HepG2 (cell line): ENCODE measurements around the gene CYP19A1. TPM values are rescaled to one million over a fixed set of nuclear protein-coding genes. Genes with fewer than 3 reads are reported as not detected.

Experiments
- ATAC-seq: fragments of 200-7000 bp; cut with Tn5 transposase; 3 replicates; pipeline ENCODE4 v1.9.1; 2020; ENCODE audit warnings: mild to moderate bottlenecking, moderate library complexity
- BruUV-seq: library from RNA; stranded (reverse); fragments of 400-500 nt; replicated peaks from 2 replicates; lab custom pipeline; 2021; lab: Mats Ljungman, UMichigan
- CTCF ChIA-PET: fragments of 300-600 bp; formaldehyde crosslinking; extraction: SDS; loops from one replicate; lab custom pipeline; 2021; ENCODE audit warnings: low total read pairs, inconsistent platforms, low intra/inter-chr PET ratio; lab: Yijun Ruan, JAX
- POLR2A ChIA-PET: fragments of 350-600 bp; sonication (Branson Sonifier 250); formaldehyde crosslinking; loops from one replicate; lab custom pipeline; 2020; ENCODE audit warnings: antibody characterized with exemption, inconsistent platforms; lab: Yijun Ruan, JAX
- DNase-seq: peaks from one replicate; pipeline ENCODE4 v3.0.0-alpha.2; 2015; ENCODE audit warnings: low spot score
- FAIRE-seq: peaks from 3 replicates; lab custom pipeline; 2011; peaks lifted over from hg19 to GRCh38; lab: Jason Lieb, UNC
- H2AFZ ChIP-seq: one replicate; pipeline ENCODE4 v1.6.1; 2011; ENCODE audit warnings: low read length, inconsistent platforms
- H3K27ac ChIP-seq: fragments of 300-600 bp; 3 replicates; pipeline ENCODE4 v1.8.0; 2011; ENCODE audit warnings: mixed run types, mild to moderate bottlenecking, mixed read lengths, low read length, inconsistent platforms; ENCODE audit not compliant: insufficient read depth; ENCODE audit errors: extremely low read length
- H3K27me3 ChIP-seq, 2 experiments: fragments of 200-600 bp in 1 of 2; 2 replicates in 1 of 2; 3 replicates in 1 of 2; pipeline versions ENCODE4 v1.6.0 to v1.8.0; 2011; ENCODE audit warnings: low read length in 2 of 2, mild to moderate bottlenecking in 2 of 2, moderate library complexity in 2 of 2, inconsistent platforms in 1 of 2; ENCODE audit not compliant: insufficient read depth in 2 of 2, control insufficient read depth in 1 of 2
- H3K36me3 ChIP-seq, 2 experiments: fragments of 200-600 bp in 1 of 2; replicated peaks in 1 of 2; 2 replicates in 1 of 2; 3 replicates in 1 of 2; pipeline versions ENCODE4 v1.5.1 to v1.8.0; 2011; ENCODE audit warnings: low read length in 2 of 2, inconsistent platforms in 1 of 2; ENCODE audit not compliant: insufficient read depth in 2 of 2, control insufficient read depth in 1 of 2
- H3K4me1 ChIP-seq: 2 replicates; pipeline ENCODE4 v1.5.1; 2012; ENCODE audit warnings: low read length, inconsistent platforms; ENCODE audit not compliant: insufficient read depth
- H3K4me2 ChIP-seq: 2 replicates; pipeline ENCODE4 v1.6.0; 2011; ENCODE audit warnings: low read depth, low read length, inconsistent platforms
- H3K4me3 ChIP-seq, 3 experiments: fragments of 200-600 bp in 1 of 3; sonication (generic), shearing (Covaris generic) in 1 of 3; replicated peaks in 1 of 3; 2 replicates each; pipeline ENCODE4 v1.5.1; 2011 to 2016; ENCODE audit warnings: low read length in 3 of 3, inconsistent platforms in 2 of 3, low read depth in 2 of 3, mild to moderate bottlenecking in 2 of 3, control low read depth in 1 of 3, mixed read lengths in 1 of 3; ENCODE audit not compliant: insufficient read depth in 1 of 3
- H3K79me2 ChIP-seq: one replicate; pipeline ENCODE4 v1.6.1; 2011; ENCODE audit warnings: low read length, inconsistent platforms; ENCODE audit not compliant: insufficient read depth
- H3K9ac ChIP-seq: 2 replicates; pipeline ENCODE4 v1.6.0; 2011; ENCODE audit warnings: mild to moderate bottlenecking, low read depth, low read length, inconsistent platforms; ENCODE audit not compliant: insufficient read depth
- H3K9me3 ChIP-seq: 2 replicates; pipeline ENCODE4 v1.5.1; 2012; ENCODE audit warnings: mild to moderate bottlenecking, low read length
- H4K20me1 ChIP-seq: 2 replicates; pipeline ENCODE4 v1.6.0; 2011; ENCODE audit warnings: inconsistent platforms, mild to moderate bottlenecking, low read length, moderate library complexity; ENCODE audit not compliant: insufficient read depth
- ARID2 ChIP-seq: sonication (generic); formaldehyde crosslinking; IDR thresholded peaks from 2 replicates; pipeline ENCODE4 v1.8.1; 2022; ENCODE audit warnings: mild to moderate bottlenecking, missing genetic modification reagents, borderline replicate concordance
- ETS1 ChIP-seq: sonication (generic); formaldehyde crosslinking; IDR thresholded peaks from 2 replicates; pipeline ENCODE4 v1.4.0; 2020; ENCODE audit warnings: missing genetic modification reagents
- HES4 ChIP-seq: sonication (generic); formaldehyde crosslinking; IDR thresholded peaks from 2 replicates; pipeline ENCODE4 v1.9.0; 2021; ENCODE audit warnings: mild to moderate bottlenecking, missing genetic modification reagents, borderline replicate concordance
- RCOR2 ChIP-seq: IDR thresholded peaks from 2 replicates; pipeline ENCODE4 v1.6.1; 2016; ENCODE audit warnings: missing biosample characterization, missing genetic modification reagents
- REPIN1 ChIP-seq: sonication (generic); formaldehyde crosslinking; IDR thresholded peaks from 2 replicates; pipeline ENCODE4 v1.8.0; 2022; ENCODE audit warnings: missing genetic modification reagents, low read depth, mild to moderate bottlenecking, borderline replicate concordance
- SIX4 ChIP-seq: sonication (generic); formaldehyde crosslinking; IDR thresholded peaks from 2 replicates; pipeline ENCODE4 v1.4.0; 2020; ENCODE audit warnings: missing genetic modification reagents
- THAP11 ChIP-seq: IDR thresholded peaks from 2 replicates; pipeline ENCODE4 v1.6.1; 2016; ENCODE audit warnings: missing biosample characterization, missing genetic modification reagents
- ZNF510 ChIP-seq: sonication (generic); formaldehyde crosslinking; IDR thresholded peaks from 2 replicates; pipeline ENCODE4 v1.4.0; 2020; ENCODE audit warnings: low read depth, mild to moderate bottlenecking, missing genetic modification reagents
- ZNF547 ChIP-seq: sonication (generic); formaldehyde crosslinking; IDR thresholded peaks from 2 replicates; pipeline ENCODE4 v1.5.1; 2020; ENCODE audit warnings: mild to moderate bottlenecking, missing genetic modification reagents
- WGBS: methylation state at CpG from one replicate; pipeline ENCODE4 v1.1.6; 2017; ENCODE audit warnings: low lambda C conversion rate; 5-methylcytosine and 5-hydroxymethylcytosine counted together
- in situ Hi-C: cut with HindIII; loops from 2 replicates; pipeline ENCODE4 v1.10.0; 2017; ENCODE audit warnings: low pct_unique_long_range_greater_than_20kb; ENCODE audit not compliant: extremely low pct_ligation_motif_present
- intact Hi-C: fragments of 100-400 bp; cut with micrococcal nuclease; formaldehyde crosslinking; loops from one replicate; pipeline ENCODE4 v1.10.0; 2022; ENCODE audit not compliant: unreplicated experiment
- polyA plus RNA-seq, 8 experiments: library from polyadenylated mRNA; depleted of rRNA in 3 of 8; stranded (reverse) in 7 of 8; unstranded in 1 of 8; fragments of >200 nt; fragmentation: Illumina TruSeq in 4 of 8; extraction: Trizol in 4 of 8; gene quantifications; 2 replicates each; pipeline versions ENCODE4 v1.2.1 to v1.2.3, GENCODE V29; 2011 to 2016; ENCODE audit warnings: low read depth in 4 of 8, missing spikeins in 1 of 8, mixed read lengths in 1 of 8; ENCODE audit not compliant: insufficient read depth in 1 of 8
- total RNA-seq, 5 experiments: library from RNA; depleted of rRNA; stranded (reverse); fragments of >200 nt; fragmentation: Illumina TruSeq; extraction: Trizol; gene quantifications; 2 replicates each; pipeline ENCODE4 v1.2.3, GENCODE V29; 2016; ENCODE audit warnings: low read depth in 1 of 5
- TF ChIP-seq, protein P1 (sequence below): sonication (generic); formaldehyde crosslinking; IDR thresholded peaks from 2 replicates; pipeline ENCODE4 v1.4.0; 2020; ENCODE audit warnings: missing genetic modification reagents
- TF ChIP-seq, protein P2 (sequence below): sonication (generic); formaldehyde crosslinking; IDR thresholded peaks from 2 replicates; pipeline ENCODE4 v1.5.1; 2020; ENCODE audit warnings: mild to moderate bottlenecking, missing genetic modification reagents, borderline replicate concordance
- TF ChIP-seq, protein P3 (sequence below): sonication (generic); formaldehyde crosslinking; IDR thresholded peaks from 2 replicates; pipeline ENCODE4 v1.4.0; 2020; ENCODE audit warnings: mild to moderate bottlenecking, missing genetic modification reagents

The CYP19A1 gene
- total and polyA plus RNA-seq, 2 of the 13 experiments (the other 11 are each of a cell fraction or from before 2014, with no cell fraction given): 10.9 to 23.0 TPM

DNA sequence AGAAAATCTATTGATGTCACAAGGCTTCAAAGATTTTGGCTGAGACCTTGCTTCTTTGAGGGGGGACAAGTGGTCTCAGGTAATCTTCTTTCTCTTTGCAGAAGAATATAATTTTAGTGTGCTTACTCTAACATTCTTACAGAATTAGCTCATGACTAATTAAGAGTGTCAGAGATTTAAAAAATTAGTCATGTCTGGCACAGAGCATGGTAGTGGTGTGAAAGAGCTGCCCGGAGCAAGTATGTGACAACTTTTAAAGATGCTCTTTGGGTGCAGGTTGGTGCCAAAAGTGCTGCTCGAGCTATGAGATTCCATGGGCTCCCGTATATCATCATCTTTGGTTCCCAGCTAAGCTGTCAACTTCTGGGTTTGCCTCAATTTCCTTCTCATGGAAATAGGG lies 31.1 kb downstream of the CYP19A1 start (continued):
- TF ChIP-seq, protein P1, sequence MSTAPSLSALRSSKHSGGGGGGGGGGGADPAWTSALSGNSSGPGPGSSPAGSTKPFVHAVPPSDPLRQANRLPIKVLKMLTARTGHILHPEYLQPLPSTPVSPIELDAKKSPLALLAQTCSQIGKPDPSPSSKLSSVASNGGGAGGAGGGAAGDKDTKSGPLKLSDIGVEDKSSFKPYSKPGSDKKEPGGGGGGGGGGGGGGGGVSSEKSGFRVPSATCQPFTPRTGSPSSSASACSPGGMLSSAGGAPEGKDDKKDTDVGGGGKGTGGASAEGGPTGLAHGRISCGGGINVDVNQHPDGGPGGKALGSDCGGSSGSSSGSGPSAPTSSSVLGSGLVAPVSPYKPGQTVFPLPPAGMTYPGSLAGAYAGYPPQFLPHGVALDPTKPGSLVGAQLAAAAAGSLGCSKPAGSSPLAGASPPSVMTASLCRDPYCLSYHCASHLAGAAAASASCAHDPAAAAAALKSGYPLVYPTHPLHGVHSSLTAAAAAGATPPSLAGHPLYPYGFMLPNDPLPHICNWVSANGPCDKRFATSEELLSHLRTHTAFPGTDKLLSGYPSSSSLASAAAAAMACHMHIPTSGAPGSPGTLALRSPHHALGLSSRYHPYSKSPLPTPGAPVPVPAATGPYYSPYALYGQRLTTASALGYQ (CRISPR knock-in tag): no peak
- TF ChIP-seq RCOR2 (CRISPR knock-in tag): no peak
- TF ChIP-seq, all 625 proteins: peak for 0

- CTCF ChIA-PET: no interaction called here
- FAIRE-seq: no peak
- Histone ChIP-seq H3K79me2 (no peaks in the 10 kb centered on the region), H2AFZ (no peak overlapping the region), H3K27me3 (no peaks in the 10 kb centered on the region; a peak in 1 of 5 replicates), H3K4me1 (peaks cover 36% of the 10 kb centered on the region), H3K9me3 (no peaks in the 10 kb centered on the region), H3K4me2 (no peak overlapping the region), H3K36me3 (no peaks in the 10 kb centered on the region), H3K4me3 (no peak overlapping the region), H4K20me1 (no peaks in the 10 kb centered on the region), H3K9ac (no peak overlapping the region), H3K27ac (no peak overlapping the region)
- POLR2A ChIA-PET: interaction anchor here (0.8 kb wide), 1 partner anchor 11 kb away, joined by 3 read pairs; no protein-coding TSS in a partner anchor
- BruUV-seq: no TSS peak
- in situ Hi-C loops: no loop called here
- 89% methylated on average over 2 of the region's 2 CpGs for WGBS
- intact Hi-C loops: no loop called here
- ATAC-seq: no peak
- no peak for DNase-seq
- TF ChIP-seq REPIN1 (CRISPR knock-in tag) (no peak), SIX4 (CRISPR knock-in tag) (no peak), ETS1 (CRISPR knock-in tag) (no peak), HES4 (CRISPR knock-in tag) (no peak), ARID2 (CRISPR knock-in tag) (no peak), ZNF510 (CRISPR knock-in tag) (no peak), THAP11 (CRISPR knock-in tag) (no peak), ZNF547 (CRISPR knock-in tag) (no peak)
- TF ChIP-seq, protein P2, sequence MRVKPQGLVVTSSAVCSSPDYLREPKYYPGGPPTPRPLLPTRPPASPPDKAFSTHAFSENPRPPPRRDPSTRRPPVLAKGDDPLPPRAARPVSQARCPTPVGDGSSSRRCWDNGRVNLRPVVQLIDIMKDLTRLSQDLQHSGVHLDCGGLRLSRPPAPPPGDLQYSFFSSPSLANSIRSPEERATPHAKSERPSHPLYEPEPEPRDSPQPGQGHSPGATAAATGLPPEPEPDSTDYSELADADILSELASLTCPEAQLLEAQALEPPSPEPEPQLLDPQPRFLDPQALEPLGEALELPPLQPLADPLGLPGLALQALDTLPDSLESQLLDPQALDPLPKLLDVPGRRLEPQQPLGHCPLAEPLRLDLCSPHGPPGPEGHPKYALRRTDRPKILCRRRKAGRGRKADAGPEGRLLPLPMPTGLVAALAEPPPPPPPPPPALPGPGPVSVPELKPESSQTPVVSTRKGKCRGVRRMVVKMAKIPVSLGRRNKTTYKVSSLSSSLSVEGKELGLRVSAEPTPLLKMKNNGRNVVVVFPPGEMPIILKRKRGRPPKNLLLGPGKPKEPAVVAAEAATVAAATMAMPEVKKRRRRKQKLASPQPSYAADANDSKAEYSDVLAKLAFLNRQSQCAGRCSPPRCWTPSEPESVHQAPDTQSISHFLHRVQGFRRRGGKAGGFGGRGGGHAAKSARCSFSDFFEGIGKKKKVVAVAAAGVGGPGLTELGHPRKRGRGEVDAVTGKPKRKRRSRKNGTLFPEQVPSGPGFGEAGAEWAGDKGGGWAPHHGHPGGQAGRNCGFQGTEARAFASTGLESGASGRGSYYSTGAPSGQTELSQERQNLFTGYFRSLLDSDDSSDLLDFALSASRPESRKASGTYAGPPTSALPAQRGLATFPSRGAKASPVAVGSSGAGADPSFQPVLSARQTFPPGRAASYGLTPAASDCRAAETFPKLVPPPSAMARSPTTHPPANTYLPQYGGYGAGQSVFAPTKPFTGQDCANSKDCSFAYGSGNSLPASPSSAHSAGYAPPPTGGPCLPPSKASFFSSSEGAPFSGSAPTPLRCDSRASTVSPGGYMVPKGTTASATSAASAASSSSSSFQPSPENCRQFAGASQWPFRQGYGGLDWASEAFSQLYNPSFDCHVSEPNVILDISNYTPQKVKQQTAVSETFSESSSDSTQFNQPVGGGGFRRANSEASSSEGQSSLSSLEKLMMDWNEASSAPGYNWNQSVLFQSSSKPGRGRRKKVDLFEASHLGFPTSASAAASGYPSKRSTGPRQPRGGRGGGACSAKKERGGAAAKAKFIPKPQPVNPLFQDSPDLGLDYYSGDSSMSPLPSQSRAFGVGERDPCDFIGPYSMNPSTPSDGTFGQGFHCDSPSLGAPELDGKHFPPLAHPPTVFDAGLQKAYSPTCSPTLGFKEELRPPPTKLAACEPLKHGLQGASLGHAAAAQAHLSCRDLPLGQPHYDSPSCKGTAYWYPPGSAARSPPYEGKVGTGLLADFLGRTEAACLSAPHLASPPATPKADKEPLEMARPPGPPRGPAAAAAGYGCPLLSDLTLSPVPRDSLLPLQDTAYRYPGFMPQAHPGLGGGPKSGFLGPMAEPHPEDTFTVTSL (CRISPR knock-in tag): no peak
- TF ChIP-seq, protein P3, sequence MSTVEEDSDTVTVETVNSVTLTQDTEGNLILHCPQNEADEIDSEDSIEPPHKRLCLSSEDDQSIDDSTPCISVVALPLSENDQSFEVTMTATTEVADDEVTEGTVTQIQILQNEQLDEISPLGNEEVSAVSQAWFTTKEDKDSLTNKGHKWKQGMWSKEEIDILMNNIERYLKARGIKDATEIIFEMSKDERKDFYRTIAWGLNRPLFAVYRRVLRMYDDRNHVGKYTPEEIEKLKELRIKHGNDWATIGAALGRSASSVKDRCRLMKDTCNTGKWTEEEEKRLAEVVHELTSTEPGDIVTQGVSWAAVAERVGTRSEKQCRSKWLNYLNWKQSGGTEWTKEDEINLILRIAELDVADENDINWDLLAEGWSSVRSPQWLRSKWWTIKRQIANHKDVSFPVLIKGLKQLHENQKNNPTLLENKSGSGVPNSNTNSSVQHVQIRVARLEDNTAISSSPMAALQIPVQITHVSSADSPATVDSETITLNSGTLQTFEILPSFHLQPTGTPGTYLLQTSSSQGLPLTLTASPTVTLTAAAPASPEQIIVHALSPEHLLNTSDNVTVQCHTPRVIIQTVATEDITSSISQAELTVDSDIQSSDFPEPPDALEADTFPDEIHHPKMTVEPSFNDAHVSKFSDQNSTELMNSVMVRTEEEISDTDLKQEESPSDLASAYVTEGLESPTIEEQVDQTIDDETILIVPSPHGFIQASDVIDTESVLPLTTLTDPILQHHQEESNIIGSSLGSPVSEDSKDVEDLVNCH (CRISPR knock-in tag): no peak
Observed at GRCh38 chr15:51303462-51303980, 34.9 kb downstream of the CYP19A1 start.
